Endothelial cell of umbilical vein (primary cell): ENCODE data around the gene BLM. TPM values are rescaled to one million over a fixed set of nuclear protein-coding genes. Genes with fewer than 3 reads are reported as not detected.

Source experiments
- BruUV-seq: library from RNA; stranded (reverse); fragments of 400-500 nt; replicated peaks from 2 replicates; lab custom pipeline; 2021; lab: Mats Ljungman, UMichigan
- CTCF ChIA-PET: fragments of 300-600, 350-600 bp; sonication (Branson Sonifier 250); formaldehyde crosslinking; loops from one replicate; lab custom pipeline; 2021; ENCODE audit warnings: antibody characterized with exemption, inconsistent platforms; lab: Charles Lee
- POLR2A ChIA-PET: fragments of 300-600, 350-600 bp; sonication (Branson Sonifier 250); formaldehyde crosslinking; loops from one replicate; lab custom pipeline; 2021; ENCODE audit warnings: antibody characterized with exemption, inconsistent platforms; lab: Charles Lee
- DNase-seq: peaks from one replicate; pipeline ENCODE4 v3.0.0-alpha.2; 2011; ENCODE audit warnings: low read depth, low spot score
- FAIRE-seq: peaks from 2 replicates; lab custom pipeline; 2011; peaks lifted over from hg19 to GRCh38; lab: Jason Lieb, UNC
- H2AFZ ChIP-seq: 2 replicates; pipeline ENCODE4 v1.6.0; 2012; ENCODE audit warnings: low read depth, low read length, control low read depth, inconsistent platforms
- H3K27ac ChIP-seq: 2 replicates; pipeline ENCODE4 v1.5.1; 2011; ENCODE audit warnings: low read depth, mild to moderate bottlenecking, control low read depth, low read length, moderate library complexity; ENCODE audit not compliant: insufficient read depth
- H3K27me3 ChIP-seq, 2 experiments: 2 replicates each; pipeline versions ENCODE4 v1.6.0 to v1.6.1; 2011; ENCODE audit warnings: low read length in 2 of 2, mixed read lengths in 1 of 2; ENCODE audit not compliant: control insufficient read depth in 2 of 2, insufficient read depth in 2 of 2
- H3K36me3 ChIP-seq, 2 experiments: 2 replicates in 1 of 2; 3 replicates in 1 of 2; pipeline ENCODE4 v1.5.1; 2011; ENCODE audit warnings: low read length in 2 of 2, mild to moderate bottlenecking in 1 of 2, moderate library complexity in 1 of 2; ENCODE audit not compliant: control insufficient read depth in 2 of 2, insufficient read depth in 2 of 2; ENCODE audit errors: extremely low read depth in 1 of 2
- H3K4me1 ChIP-seq: 3 replicates; pipeline ENCODE4 v1.5.1; 2011; ENCODE audit warnings: mild to moderate bottlenecking, low read length; ENCODE audit not compliant: control insufficient read depth, insufficient read depth; ENCODE audit errors: extremely low read depth
- H3K4me2 ChIP-seq: 2 replicates; pipeline ENCODE4 v1.6.1; 2011; ENCODE audit warnings: low read length, control low read depth, mixed read lengths; ENCODE audit not compliant: insufficient read depth
- H3K4me3 ChIP-seq, 3 experiments: fragments of 200-600 bp in 1 of 3; sonication (generic), shearing (Covaris generic) in 1 of 3; replicated peaks in 1 of 3; 2 replicates each; pipeline ENCODE4 v1.5.1; 2011 to 2016; ENCODE audit warnings: control low read depth in 3 of 3, low read length in 3 of 3, mild to moderate bottlenecking in 2 of 3, inconsistent platforms in 1 of 3, low read depth in 1 of 3, moderate library complexity in 1 of 3; ENCODE audit not compliant: insufficient read depth in 1 of 3
- H3K79me2 ChIP-seq: 2 replicates; pipeline ENCODE4 v1.6.0; 2012; ENCODE audit warnings: low read length, inconsistent platforms; ENCODE audit not compliant: control insufficient read depth, insufficient read depth
- H3K9ac ChIP-seq: replicated peaks from 2 replicates; pipeline ENCODE3; 2011; ENCODE audit warnings: low read length, control low read depth; ENCODE audit not compliant: insufficient read depth; ENCODE audit errors: extremely low read depth
- H3K9me1 ChIP-seq: replicated peaks from 3 replicates; pipeline ENCODE4 v1.6.0; 2011; ENCODE audit warnings: mild to moderate bottlenecking, low read length; ENCODE audit not compliant: control insufficient read depth, insufficient read depth; ENCODE audit errors: extremely low read depth
- H3K9me3 ChIP-seq: replicated peaks from 2 replicates; pipeline ENCODE4 v1.5.1; 2012; ENCODE audit warnings: low read length, inconsistent platforms; ENCODE audit not compliant: control insufficient read depth, insufficient read depth
- H4K20me1 ChIP-seq: replicated peaks from 2 replicates; pipeline ENCODE3; 2011; ENCODE audit warnings: mild to moderate bottlenecking, low read length; ENCODE audit not compliant: control insufficient read depth, insufficient read depth; ENCODE audit errors: extremely low read depth
- CTCF ChIP-seq, 2 donors: IDR thresholded peaks; 1 replicate in 1 of 2; 2 replicates in 1 of 2; pipeline ENCODE4 v1.5.1; 2011; ENCODE audit warnings: low read length in 2 of 2, mild to moderate bottlenecking in 2 of 2, moderate library complexity in 2 of 2, control low read depth in 1 of 2, inconsistent platforms in 1 of 2, low read depth in 1 of 2; ENCODE audit not compliant: insufficient read depth in 1 of 2; ENCODE audit errors: extremely low read depth in 1 of 2
- EZH2 ChIP-seq: IDR thresholded peaks from 2 replicates; pipeline ENCODE4 v1.6.1; 2012; ENCODE audit warnings: borderline replicate concordance, low read depth, mild to moderate bottlenecking, moderate library complexity, low read length, inconsistent platforms; ENCODE audit not compliant: severe bottlenecking
- FOS ChIP-seq: IDR thresholded peaks from 2 replicates; pipeline ENCODE4 v1.6.1; 2011; ENCODE audit warnings: mild to moderate bottlenecking, low read length, moderate library complexity, borderline replicate concordance; ENCODE audit not compliant: insufficient read depth
- GATA2 ChIP-seq: IDR thresholded peaks from 2 replicates; pipeline ENCODE4 v1.7.0; 2011; ENCODE audit warnings: low read depth, mild to moderate bottlenecking, moderate library complexity, mixed read lengths, low read length; ENCODE audit not compliant: insufficient read length, insufficient read depth
- JUN ChIP-seq: IDR thresholded peaks from 2 replicates; pipeline ENCODE4 v1.6.1; 2011; ENCODE audit warnings: borderline replicate concordance, low read depth; ENCODE audit not compliant: insufficient read length, insufficient read depth
- MAX ChIP-seq: IDR thresholded peaks from 2 replicates; pipeline ENCODE4 v1.6.1; 2011; ENCODE audit not compliant: insufficient read depth, insufficient read length
- MYC ChIP-seq: IDR thresholded peaks from one replicate; pipeline ENCODE4 v1.6.1; 2011; ENCODE audit warnings: mild to moderate bottlenecking, low read depth, low read length
- POLR2A ChIP-seq: IDR thresholded peaks from 2 replicates; pipeline ENCODE4 v1.6.1; 2012; ENCODE audit warnings: low read depth, mild to moderate bottlenecking, control low read depth, low read length
- POLR2AphosphoS5 ChIP-seq: IDR thresholded peaks from 2 replicates; pipeline ENCODE4 v1.6.1; 2012; ENCODE audit warnings: low read depth, mild to moderate bottlenecking, control low read depth, low read length, moderate library complexity; ENCODE audit not compliant: insufficient read depth
- dilution Hi-C: fragments of 300-500 bp; cut with MboI; formaldehyde crosslinking; loops from one replicate; pipeline ENCODE4 v1.15.0; 2019; ENCODE audit warnings: low sequenced_read_pairs; ENCODE audit not compliant: extremely low pct_ligation_motif_present
- intact Hi-C: fragments of 100-400 bp; cut with micrococcal nuclease; formaldehyde crosslinking; loops from one replicate; pipeline ENCODE4 v1.10.0; 2022
- polyA plus RNA-seq, 4 experiments: library from polyadenylated mRNA; depleted of rRNA in 3 of 4; stranded (reverse) in 3 of 4; unstranded in 1 of 4; fragments of >200 nt; gene quantifications; 2 replicates each; pipeline versions ENCODE4 v1.2.1 to v1.2.3, GENCODE V29; 2011 to 2012; ENCODE audit warnings: missing spikeins in 1 of 4
- total RNA-seq: library from RNA; stranded (reverse); gene quantifications from 2 replicates; pipeline ENCODE4 v1.2.3, GENCODE V29; 2021

BLM gene
- total and polyA plus RNA-seq, 2 donors (not counting 3 experiments of a cell fraction or from before 2014, with no cell fraction given), result 3.8 to 17.3 TPM

- Histone ChIP-seq H4K20me1 (no peaks in the 10 kb centered on the region), H3K9ac (no peak overlapping the region), H3K4me2 (no peak overlapping the region), H3K9me3 (no peaks in the 10 kb centered on the region), H3K9me1 (no peaks in the 10 kb centered on the region), H3K4me1 (peaks cover 7% of the 10 kb centered on the region), H3K79me2 (no peaks in the 10 kb centered on the region), H2AFZ (no peak overlapping the region), H3K27me3 (no peaks in the 10 kb centered on the region), H3K27ac (no peak overlapping the region), H3K36me3 (no peaks in the 10 kb centered on the region), H3K4me3 (no peak overlapping the region)
- DNase-seq (no peak), FAIRE-seq (no peak)
- ChIA-PET POLR2A (no interaction called here), CTCF (interaction anchor here (1.3 kb wide), 1 partner anchor 37 kb away, joined by 5 read pairs; no protein-coding TSS in a partner anchor)
- no peak for TF ChIP-seq POLR2A
- no peak for TF ChIP-seq CTCF (IDR thresholded peaks at IDR 0.05; ENCODE audit: extremely low read depth in 1 of 2, insufficient read depth in 1 of 2, low read depth in 1 of 2, low read length in 2 of 2)
- no peak for TF ChIP-seq FOS
- no peak for TF ChIP-seq JUN
- no peak for TF ChIP-seq POLR2AphosphoS5
- no peak for TF ChIP-seq MYC
- TF ChIP-seq MAX, result no peak
- no peak for TF ChIP-seq GATA2
- no peak for TF ChIP-seq EZH2
- intact Hi-C loops (no loop called here), dilution Hi-C loops (no loop called here)
- no TSS peak for BruUV-seq
Observed at GRCh38 chr15:90684281-90684680, 32.9 kb upstream of the BLM start.
